Measurements from ENCODE around the gene HECTD4.
"Not testable (repeated sequence)": the region's sequence is repeated elsewhere in the genome, so short reads cannot be mapped to it uniquely, and the experiment has no call there.

Gene HECTD4

GRCh38 chr12:112112409-112113133, 269.7 kb downstream of the HECTD4 start:
- no peak for DNase-seq

GRCh38 chr12:112111931-112112330, 270.3 kb downstream of the HECTD4 start:
- no peak for DNase-seq

GRCh38 chr12:112110787-112111662, 271.2 kb downstream of the HECTD4 start:
- not testable (repeated sequence) for DNase-seq
